Raji (cell line): Measurements from ENCODE around the gene FNIP1.

Experiments used
- POLR2A ChIP-seq: IDR thresholded peaks from 2 replicates; pipeline ENCODE4 v1.6.1; 2011; ENCODE audit warnings: low read depth, low read length, control low read depth; ENCODE audit not compliant: insufficient read depth

The FNIP1 gene

GRCh38 chr5:131677115-131677514 is 119.7 kb downstream of the FNIP1 start:
- TF ChIP-seq POLR2A, result no peak

- TF ChIP-seq POLR2A, result no peak
Measured at GRCh38 chr5:131672776-131673175, 124.0 kb downstream of the FNIP1 start.

GRCh38 chr5:131671994-131672655 is 124.7 kb downstream of the FNIP1 start:
- TF ChIP-seq POLR2A, result no peak

DNA sequence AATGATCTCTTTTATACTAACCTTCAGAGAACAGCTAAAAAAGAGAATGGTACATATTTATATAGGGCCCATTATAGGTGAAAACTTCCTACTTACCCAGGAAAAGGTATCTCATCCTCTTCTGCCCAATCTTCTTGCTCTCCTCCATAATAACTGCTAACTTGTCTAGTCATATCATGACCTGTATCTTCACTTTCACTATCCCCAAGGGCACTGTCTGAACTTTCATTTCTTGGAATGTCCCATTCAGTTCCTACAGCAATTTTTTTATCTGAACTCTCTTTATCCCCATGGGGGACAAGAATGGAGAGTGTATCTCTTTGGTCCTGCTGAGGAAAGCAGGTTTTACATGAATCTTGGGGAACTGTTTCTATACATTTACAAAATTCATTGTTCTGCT is 125.4 kb downstream of the FNIP1 start:
- no peak for TF ChIP-seq POLR2A

- TF ChIP-seq POLR2A, result no peak
Measured at GRCh38 chr5:131664929-131665328, 131.9 kb downstream of the FNIP1 start.

DNA sequence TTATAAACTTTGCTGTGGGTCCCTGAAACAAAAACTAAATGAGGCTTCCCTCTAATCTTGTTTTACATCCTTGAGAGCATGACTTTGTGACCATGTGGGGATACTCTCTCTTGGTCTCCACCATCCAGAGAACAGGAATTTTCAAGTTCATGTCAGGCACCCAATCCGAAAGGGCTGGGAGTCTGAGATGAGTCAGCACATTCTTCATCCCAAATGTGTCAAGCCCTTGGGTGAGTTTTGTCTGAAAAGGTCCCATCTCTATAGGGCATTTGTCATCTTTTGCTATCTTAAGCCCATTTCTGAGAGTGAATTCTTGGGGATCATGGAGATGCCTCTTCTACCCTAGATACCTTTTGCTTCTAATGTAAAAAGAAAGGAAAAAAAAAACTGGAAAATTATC is 134.9 kb downstream of the FNIP1 start:
- TF ChIP-seq POLR2A, result no peak

GRCh38 chr5:131659841-131660240 is 137.0 kb downstream of the FNIP1 start:
- TF ChIP-seq POLR2A, result no peak

DNA sequence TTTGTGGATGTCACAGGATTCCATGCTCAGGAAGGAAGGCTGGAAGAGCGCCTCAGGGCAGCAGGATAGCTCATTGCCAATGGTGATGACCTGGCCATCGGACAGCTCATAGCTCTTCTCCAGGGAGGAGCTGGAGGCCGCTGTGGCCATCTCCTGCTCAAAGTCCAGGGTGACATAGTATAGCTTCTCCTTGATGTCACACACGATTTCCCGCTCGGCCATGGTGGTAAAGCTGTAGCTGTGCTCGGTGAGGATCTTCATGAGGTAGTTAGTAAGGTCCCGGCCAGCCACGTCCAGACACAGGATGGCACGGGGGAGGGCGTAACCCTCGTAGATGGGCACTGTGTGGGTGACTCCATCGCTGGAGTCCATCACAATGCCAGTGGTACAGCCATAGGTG is 137.5 kb downstream of the FNIP1 start:
- no peak for TF ChIP-seq POLR2A

DNA sequence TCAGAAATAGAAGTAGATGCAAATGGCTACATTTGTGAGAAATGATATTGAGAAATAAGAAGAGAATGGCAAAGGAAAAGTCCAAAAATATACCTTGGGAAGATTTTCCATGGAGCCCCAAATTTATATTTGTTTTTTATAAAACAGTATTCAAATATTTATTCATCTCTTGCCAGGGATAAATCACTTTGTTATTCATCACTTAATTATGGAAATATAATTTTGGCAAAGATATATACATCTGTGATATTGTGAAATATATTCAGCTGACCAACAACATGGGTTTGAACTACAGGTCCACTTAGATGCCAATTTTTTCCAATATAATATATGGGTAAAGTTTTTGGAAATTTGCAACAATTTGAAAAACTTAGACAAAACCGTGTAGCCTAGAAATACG is 142.0 kb downstream of the FNIP1 start:
- TF ChIP-seq POLR2A, result no peak

DNA sequence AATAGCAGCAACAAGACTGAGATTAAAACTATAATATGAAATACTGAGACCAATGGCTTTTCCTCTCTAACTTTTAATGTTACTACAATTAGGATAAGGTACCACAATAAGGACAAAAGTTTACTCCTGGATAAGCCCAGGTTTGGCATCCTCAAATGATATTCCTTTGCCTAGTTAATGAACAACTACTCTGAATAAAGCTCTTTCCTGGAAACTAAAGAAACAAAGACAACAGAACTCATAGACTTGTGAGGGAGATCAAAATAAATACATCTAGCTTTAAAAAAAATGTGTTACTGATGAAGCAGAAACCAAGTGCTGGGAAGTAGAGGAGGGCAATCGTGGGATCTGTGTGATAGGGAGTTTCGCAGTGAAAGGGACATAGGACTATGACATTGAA is 142.5 kb downstream of the FNIP1 start:
- TF ChIP-seq POLR2A, result no peak

GRCh38 chr5:131649161-131649560 is 147.7 kb downstream of the FNIP1 start:
- TF ChIP-seq POLR2A, result no peak

GRCh38 chr5:131647048-131647769 is 149.6 kb downstream of the FNIP1 start:
- TF ChIP-seq POLR2A, result no peak

GRCh38 chr5:131644822-131645221 is 152.0 kb downstream of the FNIP1 start:
- TF ChIP-seq POLR2A, result no peak

DNA sequence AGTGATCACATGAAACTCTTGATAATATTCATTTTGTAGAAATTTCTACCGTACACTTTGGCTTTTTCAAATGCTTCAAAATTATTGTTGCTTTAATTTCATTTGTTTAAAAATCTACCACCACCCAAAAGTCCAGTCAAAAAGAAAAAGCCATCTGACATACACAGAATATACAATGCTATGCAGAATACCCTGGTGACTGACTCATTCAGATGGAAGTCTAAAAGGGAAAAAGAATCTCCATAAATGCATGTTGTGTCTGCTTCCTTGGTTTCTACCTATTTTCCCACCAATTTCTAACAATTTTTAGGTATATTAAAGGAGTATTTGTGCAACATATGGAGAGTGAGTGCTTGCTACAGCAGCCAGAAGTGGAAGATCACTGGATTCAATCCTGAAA is 152.4 kb downstream of the FNIP1 start:
- no peak for TF ChIP-seq POLR2A

GRCh38 chr5:131641494-131641893 is 155.3 kb downstream of the FNIP1 start:
- no peak for TF ChIP-seq POLR2A

GRCh38 chr5:131640043-131640856 is 156.6 kb downstream of the FNIP1 start:
- TF ChIP-seq POLR2A, result no peak
